Renal cortex interstitium (tissue), 11 donors: ENCODE measurements around the gene MYO1B. TPM values are rescaled to one million over a fixed set of nuclear protein-coding genes. Genes with fewer than 3 reads are reported as not detected.
"Not testable (repeated sequence)": the region's sequence is repeated elsewhere in the genome, so short reads cannot be mapped to it uniquely, and the experiment has no call there.

Source experiments
- DNase-seq, 11 donors: peaks; one replicate each; pipeline ENCODE4 v3.0.0-alpha.2; 2013; ENCODE audit warnings: low read depth in 9 of 11, low spot score in 4 of 11; ENCODE audit errors: extremely low read depth in 1 of 11
- polyA plus RNA-seq, 3 donors: library from polyadenylated mRNA; unstranded; fragments of 120-200 nt; gene quantifications; one replicate each; pipeline ENCODE4 v1.2.1, GENCODE V29; 2013; ENCODE audit not compliant: insufficient read length in 3 of 3

The MYO1B gene
- polyA plus RNA-seq, 3 donors: 92.5 to 123 (median 118) TPM

- DNase-seq: no peak
Measured at GRCh38 chr2:191451116-191451515, 205.9 kb downstream of the MYO1B start.

- DNase-seq: no peak
Measured at GRCh38 chr2:191452065-191452464, 206.9 kb downstream of the MYO1B start.

- peak in 5 of 11 donors; percentile 27 to 53 (median 37) for DNase-seq
Measured at GRCh38 chr2:191453761-191454160, 208.6 kb downstream of the MYO1B start.

GRCh38 chr2:191456506-191456905, 211.3 kb downstream of the MYO1B start:
- not testable (repeated sequence) for DNase-seq

DNA sequence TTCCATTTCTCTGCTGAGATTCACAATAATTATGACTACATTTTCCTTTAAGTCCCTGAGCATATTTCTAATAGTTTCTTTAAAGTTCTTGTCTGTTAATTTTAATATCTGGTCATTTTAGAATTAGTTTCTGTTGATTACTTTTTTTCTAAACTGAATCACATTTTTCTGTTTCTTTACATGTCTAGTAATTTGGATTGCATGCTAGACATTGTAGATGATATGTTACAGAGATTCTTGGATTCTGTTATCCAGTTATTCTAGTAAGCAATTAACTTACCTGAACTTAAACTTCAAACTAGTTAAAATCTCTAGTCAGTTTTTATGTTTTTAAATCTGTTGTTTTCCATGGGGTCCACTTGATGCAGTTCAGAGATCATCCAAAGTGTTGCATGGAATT, 214.0 kb downstream of the MYO1B start:
- no peak for DNase-seq

DNA sequence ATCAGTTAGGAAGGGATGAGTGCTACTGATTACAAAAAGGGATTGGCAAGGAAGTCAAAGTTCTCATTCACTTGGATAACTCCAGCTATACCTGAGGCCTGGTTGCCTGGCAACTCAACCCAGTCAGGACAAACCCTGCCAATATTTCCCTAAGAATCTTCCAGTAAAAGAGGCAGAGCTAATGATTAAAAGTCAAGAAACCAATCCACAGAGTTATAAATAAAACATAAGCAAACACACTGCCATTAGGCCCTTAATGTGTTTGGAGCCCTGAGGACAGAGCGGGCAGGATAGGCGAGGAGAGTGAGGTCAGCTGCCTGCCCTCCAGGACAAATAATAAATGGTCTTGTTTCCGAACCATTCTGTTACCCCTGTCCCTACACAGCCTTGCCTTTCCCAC, 217.2 kb downstream of the MYO1B start:
- DNase-seq: peak in 3 of 11 donors; percentile 43 to 66 (median 63)

GRCh38 chr2:191463790-191464189, 218.6 kb downstream of the MYO1B start:
- no peak for DNase-seq

DNA sequence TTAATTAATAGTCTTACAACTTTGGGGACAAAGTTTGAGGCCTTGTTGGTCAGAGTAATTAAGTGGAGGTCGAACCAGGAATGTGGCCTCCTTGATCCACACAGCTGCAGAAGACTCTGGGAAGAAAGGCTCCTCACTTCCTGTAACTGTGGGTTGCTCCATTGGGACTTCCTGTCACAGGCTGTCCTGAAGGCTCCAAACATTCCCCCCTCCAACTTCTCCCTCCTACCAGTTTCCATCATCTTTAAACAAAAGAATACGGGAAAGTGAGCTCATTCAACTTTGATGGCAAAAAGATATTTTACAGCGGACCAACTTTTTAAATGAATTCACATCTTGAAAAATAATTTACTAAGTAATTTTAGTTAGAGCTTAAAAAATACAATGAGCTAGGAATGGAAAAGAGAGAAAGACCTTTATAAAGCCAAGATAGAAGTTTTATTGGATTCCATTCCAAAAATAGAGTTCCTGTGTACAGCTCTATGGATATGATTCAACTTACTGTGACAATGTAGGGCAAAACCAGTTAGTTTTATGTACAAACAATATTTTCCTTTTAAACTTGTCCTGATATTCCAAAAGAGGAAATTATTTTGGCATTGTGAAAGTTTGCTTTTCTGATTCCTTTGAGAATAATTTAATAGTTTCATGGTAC, 220.7 kb downstream of the MYO1B start:
- DNase-seq: no peak

DNA sequence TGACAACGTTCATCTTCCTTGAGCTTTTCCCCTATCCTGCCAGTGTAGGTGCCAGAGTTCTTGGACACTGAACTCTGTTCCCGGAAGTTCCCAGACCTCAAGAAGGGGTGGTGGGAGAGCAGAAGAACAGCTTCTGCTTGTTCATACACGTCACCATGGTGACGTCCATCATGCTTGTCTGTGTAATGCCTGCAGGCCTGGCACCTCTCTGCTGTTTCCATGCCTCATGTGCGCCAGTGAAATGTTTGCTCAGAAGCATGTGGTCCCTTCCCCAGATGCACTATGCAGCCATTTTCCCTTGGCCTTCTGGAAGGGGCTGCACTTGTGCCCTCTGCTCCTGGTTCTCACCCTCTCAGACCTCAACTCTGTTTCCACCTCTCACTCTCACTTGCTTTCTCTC, 221.9 kb downstream of the MYO1B start:
- no peak for DNase-seq

- DNase-seq: no peak
Measured at GRCh38 chr2:191470306-191470705, 225.1 kb downstream of the MYO1B start.

GRCh38 chr2:191474464-191474863, 229.3 kb downstream of the MYO1B start:
- DNase-seq: no peak

Other genes with a start within 250 kb of the MYO1B start
- gene STAT1, start 231.2 kb upstream of the MYO1B start, polyA plus RNA-seq: 100 to 1,000 TPM; 124 to 140 (median 131) TPM
- 10 to 100 TPM in 2 of 3 donors, 1 to 10 TPM in 1; 7.6 to 11.5 (median 10.1) TPM for gene STAT4, start 94.4 kb upstream of the MYO1B start, polyA plus RNA-seq